Stimulated activated CD8-positive, alpha-beta memory T cell treated with anti-CD3 and anti-CD28 coated beads, Interleukin-4, amount 100 ng/mL, for 4 hours (primary cell): ENCODE results near the gene GPRC5B.

Experiments used
- DNase-seq, 2 donors: peaks; one replicate each; pipeline ENCODE4 v3.0.0-alpha.2; 2020; ENCODE audit warnings: low read depth in 2 of 2, low spot score in 1 of 2

Gene GPRC5B

DNA sequence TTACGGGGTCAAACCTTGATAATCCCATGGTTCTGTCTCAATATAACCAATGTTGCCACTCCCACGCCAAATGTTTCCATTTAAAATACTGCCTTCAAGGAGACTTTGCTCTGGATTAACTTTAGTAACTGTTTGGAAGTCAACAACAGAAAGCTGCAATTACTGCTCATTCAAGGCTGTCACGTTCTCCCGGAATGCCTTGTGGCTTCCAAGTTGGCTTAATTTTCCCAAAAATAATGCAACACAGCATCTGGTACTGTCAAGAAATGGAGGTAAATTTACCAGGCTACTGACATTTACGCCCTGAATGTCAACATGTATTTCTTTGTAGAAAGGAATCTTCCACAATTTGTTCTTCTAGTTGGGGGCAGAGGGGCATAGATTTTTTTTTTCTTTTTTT is 38.2 kb downstream of the GPRC5B start:
- no peak for DNase-seq

DNA sequence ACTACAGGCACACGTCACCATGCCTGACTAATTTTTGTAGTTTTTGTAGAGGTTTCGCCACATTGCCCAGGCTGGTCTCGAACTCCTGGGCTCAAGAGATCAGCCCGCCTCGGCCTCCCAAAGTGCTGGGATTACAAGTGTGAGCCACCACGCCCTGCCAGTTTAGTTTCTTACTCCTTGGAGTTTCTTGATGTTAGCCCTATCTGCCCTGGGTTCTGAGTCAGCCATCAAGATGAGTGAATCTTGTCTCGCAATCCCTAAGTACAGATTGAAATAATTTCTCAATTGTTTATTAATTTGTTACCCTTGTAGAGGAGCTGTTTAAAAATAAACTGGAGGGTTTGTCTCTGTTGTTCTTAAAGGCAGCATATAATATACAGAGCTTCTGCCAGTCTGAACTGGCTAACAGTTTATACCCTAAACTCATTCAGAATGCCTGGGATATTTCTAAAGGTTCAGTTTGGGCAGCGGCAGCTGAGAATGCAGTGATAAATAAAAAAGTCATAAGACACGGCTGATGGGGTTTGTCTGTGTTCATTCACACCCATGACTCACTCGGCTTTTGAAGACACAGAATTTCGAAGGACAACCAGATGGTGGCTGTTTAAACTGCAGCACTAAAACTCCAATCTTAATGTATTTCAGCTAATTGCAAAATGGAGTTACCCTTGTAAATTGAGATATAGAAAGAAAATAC is 39.6 kb downstream of the GPRC5B start:
- DNase-seq: no peak

DNA sequence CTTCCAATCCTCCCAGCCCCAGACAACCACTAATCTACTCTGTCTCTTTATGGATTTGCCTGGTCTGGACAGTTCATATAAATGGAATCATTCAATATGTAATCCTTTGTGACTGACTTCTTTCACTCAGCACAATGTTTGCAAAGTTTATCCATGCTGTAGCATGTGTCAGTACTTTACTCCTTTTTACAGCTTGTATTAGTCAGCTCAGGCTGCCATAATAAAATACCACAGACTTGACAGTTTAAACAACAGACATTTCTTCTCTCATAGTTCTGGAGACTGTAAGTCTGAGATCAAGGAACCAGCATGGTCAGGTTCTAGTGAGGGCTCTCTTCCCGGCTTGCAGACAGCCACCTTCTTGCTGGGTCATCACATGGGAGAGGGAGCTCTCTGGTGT is 41.3 kb downstream of the GPRC5B start:
- DNase-seq: no peak

- no peak for DNase-seq
These were observed 42.1 kb downstream of the GPRC5B start for GRCh38 chr16:19842426-19843157.

DNA sequence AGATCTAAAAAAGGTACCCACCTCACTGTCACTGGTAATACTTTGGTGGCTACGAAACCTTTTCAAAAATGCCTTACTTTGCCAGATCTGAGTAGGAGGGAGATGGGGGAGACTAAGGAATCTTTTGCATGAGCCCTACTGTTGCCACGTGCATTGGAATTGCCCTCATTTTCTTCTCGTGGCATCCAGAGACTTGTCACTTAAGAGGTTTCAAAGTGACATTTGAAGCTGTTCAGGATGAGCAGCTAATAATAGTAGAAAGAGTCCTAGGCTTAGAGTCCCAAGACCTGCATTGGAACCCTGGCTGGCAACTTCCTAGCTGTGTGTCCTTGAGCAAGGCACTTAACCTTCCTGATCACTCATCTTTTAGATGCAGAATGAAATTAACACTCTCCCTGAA is 43.5 kb downstream of the GPRC5B start:
- no peak for DNase-seq

GRCh38 chr16:19840524-19841110 is 44.0 kb downstream of the GPRC5B start:
- no peak for DNase-seq

GRCh38 chr16:19837984-19838707 is 46.5 kb downstream of the GPRC5B start:
- no peak for DNase-seq

GRCh38 chr16:19837331-19837980 is 47.2 kb downstream of the GPRC5B start:
- no peak for DNase-seq

DNA sequence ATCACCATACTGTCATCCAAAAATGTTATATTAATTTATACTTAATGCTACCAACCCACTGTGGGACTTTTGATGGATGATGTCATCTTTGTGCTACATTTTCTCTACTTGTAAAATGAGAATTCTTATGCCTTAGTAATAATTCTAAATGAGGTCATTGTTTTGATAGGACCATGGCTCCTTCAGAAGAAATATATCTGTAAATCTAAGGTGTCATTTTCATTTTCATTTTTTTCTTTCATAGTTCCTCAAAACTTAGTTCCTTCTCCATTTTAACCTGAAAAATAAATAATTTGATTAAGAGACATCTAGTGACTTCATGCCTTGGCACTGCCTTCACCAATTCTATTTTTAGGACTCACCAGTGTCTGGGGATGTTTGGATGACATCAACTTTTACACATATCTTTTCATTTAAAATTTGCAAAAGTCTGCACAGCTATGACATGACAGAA is 48.7 kb downstream of the GPRC5B start:
- DNase-seq: no peak

DNA sequence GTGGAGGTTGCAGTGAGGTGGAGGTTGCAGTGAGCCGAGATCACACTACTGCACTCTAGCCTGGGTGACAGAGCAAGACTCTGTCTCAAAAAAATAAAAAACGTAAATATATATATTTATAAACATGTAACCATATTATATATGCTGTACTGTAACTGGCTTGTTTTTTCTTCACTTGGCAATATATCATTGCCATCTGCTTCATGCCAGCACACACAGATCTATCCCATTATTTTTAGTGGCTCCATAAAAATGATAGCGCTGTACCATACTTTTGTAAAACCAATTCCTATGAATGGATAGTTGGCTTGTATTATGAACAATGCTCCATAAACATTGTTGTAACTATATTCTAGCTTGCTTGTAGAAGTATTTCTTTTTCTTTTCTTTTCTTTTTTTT is 49.5 kb downstream of the GPRC5B start:
- DNase-seq: no peak

DNA sequence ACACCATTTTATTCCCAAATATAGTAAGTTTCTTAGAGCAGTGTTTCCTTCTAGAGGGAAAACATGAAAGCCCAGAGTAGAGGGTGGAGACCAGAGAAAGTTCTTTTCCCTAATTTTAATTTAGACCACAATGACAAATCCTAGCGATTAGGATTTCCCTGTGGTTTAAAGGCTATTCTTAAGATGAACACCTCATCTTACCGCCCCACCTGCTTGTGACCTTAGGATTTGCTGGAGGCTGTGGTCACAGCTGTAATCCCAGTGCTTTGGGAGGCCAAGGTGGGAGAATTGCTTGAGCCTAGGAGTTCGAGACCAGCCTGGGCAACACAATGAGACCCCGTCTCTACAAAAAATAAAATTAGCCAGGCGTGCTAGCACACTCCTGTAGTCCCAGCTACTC is 51.1 kb downstream of the GPRC5B start:
- no peak for DNase-seq

DNA sequence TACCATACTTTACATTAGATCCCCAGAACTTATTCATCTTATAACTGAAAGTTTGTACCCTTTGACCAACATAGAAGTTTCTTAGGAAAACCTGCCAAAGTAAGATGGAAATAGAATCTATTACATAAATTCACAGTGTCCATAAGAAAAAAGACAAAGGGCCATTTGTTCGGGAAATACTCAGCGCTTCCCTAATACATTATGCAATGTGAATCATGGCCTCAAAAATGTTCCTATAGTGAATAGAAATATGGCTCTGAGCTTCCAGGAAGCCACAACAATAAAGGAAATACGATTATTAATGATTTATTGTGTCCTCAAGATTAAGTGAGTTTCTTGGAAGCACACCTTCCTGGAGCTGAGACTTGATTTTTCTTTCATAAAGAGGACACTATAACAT is 51.5 kb downstream of the GPRC5B start:
- DNase-seq: no peak

- no peak for DNase-seq
These were observed 53.0 kb downstream of the GPRC5B start for GRCh38 chr16:19831678-19832077.

DNA sequence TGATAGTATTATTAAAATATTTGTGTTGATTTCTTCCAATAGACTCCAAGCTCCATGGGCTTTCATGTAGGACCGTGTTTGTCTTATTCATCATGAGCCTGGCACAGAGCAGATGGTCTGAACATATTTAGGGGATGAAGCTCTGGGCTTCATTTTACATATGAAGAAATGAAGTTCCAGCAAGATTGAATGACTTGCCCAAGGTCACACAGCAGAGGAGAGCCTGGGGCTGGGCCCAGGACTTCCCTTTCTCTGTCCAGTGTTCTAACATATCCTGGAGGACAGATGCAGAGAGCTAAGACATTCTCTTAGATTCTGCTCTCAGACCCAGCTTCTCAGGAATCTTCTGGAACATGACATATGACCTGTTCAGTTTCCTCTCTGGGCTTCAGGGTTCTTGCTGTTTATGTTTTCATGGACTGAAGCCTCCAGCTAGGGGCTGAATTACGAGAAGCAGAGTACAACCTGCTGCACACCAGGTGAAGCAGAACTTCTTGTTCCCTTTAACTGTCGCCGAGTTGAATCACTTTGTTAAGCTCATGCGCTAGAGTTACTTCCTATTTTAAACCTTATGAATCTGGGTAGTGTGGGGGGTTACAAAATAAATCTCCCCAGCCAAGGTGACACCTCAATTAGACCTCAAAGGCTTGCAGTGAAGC is 53.6 kb downstream of the GPRC5B start:
- no peak for DNase-seq

GRCh38 chr16:19829844-19830692 is 54.6 kb downstream of the GPRC5B start:
- DNase-seq: no peak

- DNase-seq: no peak
These were observed 60.4 kb downstream of the GPRC5B start for GRCh38 chr16:19824216-19824615.

GRCh38 chr16:19823322-19823721 is 61.3 kb downstream of the GPRC5B start:
- no peak for DNase-seq

GRCh38 chr16:19822533-19822932 is 62.1 kb downstream of the GPRC5B start:
- no peak for DNase-seq

DNA sequence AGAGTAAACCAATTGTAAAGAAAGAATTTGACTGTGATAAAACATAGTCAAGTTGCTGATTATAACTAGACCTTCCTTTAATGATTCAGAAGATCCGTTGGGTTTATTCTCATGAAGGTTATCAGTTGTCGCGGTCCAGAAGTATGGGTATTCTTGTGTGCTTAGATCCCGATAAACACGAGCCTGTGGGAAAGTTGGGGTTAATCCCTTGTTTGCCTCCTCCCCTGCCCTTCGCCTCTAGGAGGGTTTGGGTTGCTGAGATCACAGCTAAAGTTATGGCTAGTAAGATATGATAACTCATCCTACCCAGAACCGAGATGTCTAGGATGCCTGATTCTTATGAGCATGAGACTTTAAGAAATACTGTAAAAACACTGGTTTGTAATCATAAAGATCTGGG is 66.8 kb downstream of the GPRC5B start:
- DNase-seq: no peak

DNA sequence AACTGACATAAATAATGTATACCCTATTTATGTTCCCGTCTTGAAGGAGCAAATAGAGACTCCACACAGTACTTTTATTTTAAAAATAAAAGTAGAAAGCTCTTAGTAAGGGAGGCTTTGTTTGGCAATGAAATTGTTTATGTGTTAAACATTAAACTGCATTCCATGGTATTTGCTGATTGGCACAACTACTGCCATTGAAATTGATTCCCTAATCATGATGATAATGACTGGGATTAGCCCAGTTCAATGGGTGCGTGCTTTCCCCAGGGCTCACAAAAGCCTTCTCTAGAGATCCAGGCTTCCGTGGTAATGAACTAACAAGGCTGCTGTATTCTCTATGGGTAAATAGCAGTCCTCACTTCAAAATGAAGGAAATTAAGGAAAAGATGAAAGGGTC is 67.5 kb downstream of the GPRC5B start:
- DNase-seq: no peak
